HG03565 (cell line): ENCODE data around the gene FBLN5.
"Not testable (repeated sequence)": the region's sequence is repeated elsewhere in the genome, so short reads cannot be mapped to it uniquely, and the experiment has no call there.

Experiments used
- ATAC-seq: cut with Tn5 transposase; IDR thresholded peaks from one replicate; pipeline ENCODE4 v1.9.1; 2021; ENCODE audit warnings: mild to moderate bottlenecking, moderate library complexity; ENCODE audit not compliant: unreplicated experiment

FBLN5 gene

GRCh38 chr14:91910196-91910595 is 37.3 kb downstream of the FBLN5 start:
- no peak for ATAC-seq

- ATAC-seq: no peak
Observed at GRCh38 chr14:91906374-91906773, 41.1 kb downstream of the FBLN5 start.

GRCh38 chr14:91904956-91905645 is 42.4 kb downstream of the FBLN5 start:
- no peak for ATAC-seq

GRCh38 chr14:91904483-91904882 is 43.0 kb downstream of the FBLN5 start:
- ATAC-seq: no peak

GRCh38 chr14:91903070-91903469 is 44.4 kb downstream of the FBLN5 start:
- no peak for ATAC-seq

GRCh38 chr14:91902336-91902735 is 45.2 kb downstream of the FBLN5 start:
- no peak for ATAC-seq

- no peak for ATAC-seq
Observed at GRCh38 chr14:91901449-91902226, 45.9 kb downstream of the FBLN5 start.

GRCh38 chr14:91899806-91900205 is 47.7 kb downstream of the FBLN5 start:
- ATAC-seq: no peak

GRCh38 chr14:91899213-91899612 is 48.3 kb downstream of the FBLN5 start:
- ATAC-seq: no peak

- no peak for ATAC-seq
Observed at GRCh38 chr14:91898372-91898771, 49.1 kb downstream of the FBLN5 start.

GRCh38 chr14:91897716-91898115 is 49.8 kb downstream of the FBLN5 start:
- ATAC-seq: not testable (repeated sequence)

- ATAC-seq: no peak
Observed at GRCh38 chr14:91897106-91897701, 50.3 kb downstream of the FBLN5 start.

GRCh38 chr14:91896419-91896818 is 51.1 kb downstream of the FBLN5 start:
- ATAC-seq: no peak

- no peak for ATAC-seq
Observed at GRCh38 chr14:91893669-91894068, 53.8 kb downstream of the FBLN5 start.

- no peak for ATAC-seq
Observed at GRCh38 chr14:91893007-91893406, 54.5 kb downstream of the FBLN5 start.

- no peak for ATAC-seq
Observed at GRCh38 chr14:91891721-91892220, 55.7 kb downstream of the FBLN5 start.

GRCh38 chr14:91891101-91891500 is 56.4 kb downstream of the FBLN5 start:
- no peak for ATAC-seq

- ATAC-seq: no peak
Observed at GRCh38 chr14:91890291-91890749, 57.2 kb downstream of the FBLN5 start.

GRCh38 chr14:91889477-91890211 is 57.9 kb downstream of the FBLN5 start:
- ATAC-seq: no peak

- no peak for ATAC-seq
Observed at GRCh38 chr14:91888641-91889476, 58.6 kb downstream of the FBLN5 start.
